Fibroblast of mammary gland (primary cell): ENCODE data around the gene MCCD1.

ENCODE experiments used
- DNase-seq: peaks from one replicate; pipeline ENCODE4 v3.0.0-alpha.2; 2010; ENCODE audit warnings: low read depth
- H3K4me3 ChIP-seq: 2 replicates; pipeline ENCODE4 v1.5.1; 2011; ENCODE audit warnings: low read depth, mild to moderate bottlenecking, low read length, moderate library complexity; ENCODE audit not compliant: control insufficient read depth
- TF ChIP-seq, protein P1 (sequence below): conservative IDR thresholded peaks from 2 replicates; pipeline ENCODE4 v1.5.1; 2011; ENCODE audit warnings: low read depth, low read length, inconsistent platforms; ENCODE audit not compliant: control insufficient read depth, insufficient read depth

Gene MCCD1

DNA sequence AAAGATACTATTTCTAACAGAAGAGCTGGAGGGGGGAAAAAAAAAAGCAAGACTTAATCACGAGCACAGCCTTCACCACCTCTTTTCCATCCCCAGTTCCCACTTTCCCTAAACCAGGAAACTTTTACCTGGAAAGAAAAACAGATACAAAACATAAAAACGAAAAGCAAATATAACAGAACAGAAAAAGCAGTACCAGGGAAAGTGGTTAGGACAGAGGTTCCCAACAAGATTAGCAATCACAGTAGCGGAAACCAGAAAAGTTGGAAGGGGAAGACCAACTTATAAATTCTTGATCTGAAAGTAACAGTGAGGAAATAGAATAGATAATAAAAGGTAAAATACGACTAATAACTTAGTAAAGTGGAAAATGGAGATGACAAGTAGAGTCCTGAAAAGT, 11.9 kb downstream of the MCCD1 start:
- TF ChIP-seq, protein P1, sequence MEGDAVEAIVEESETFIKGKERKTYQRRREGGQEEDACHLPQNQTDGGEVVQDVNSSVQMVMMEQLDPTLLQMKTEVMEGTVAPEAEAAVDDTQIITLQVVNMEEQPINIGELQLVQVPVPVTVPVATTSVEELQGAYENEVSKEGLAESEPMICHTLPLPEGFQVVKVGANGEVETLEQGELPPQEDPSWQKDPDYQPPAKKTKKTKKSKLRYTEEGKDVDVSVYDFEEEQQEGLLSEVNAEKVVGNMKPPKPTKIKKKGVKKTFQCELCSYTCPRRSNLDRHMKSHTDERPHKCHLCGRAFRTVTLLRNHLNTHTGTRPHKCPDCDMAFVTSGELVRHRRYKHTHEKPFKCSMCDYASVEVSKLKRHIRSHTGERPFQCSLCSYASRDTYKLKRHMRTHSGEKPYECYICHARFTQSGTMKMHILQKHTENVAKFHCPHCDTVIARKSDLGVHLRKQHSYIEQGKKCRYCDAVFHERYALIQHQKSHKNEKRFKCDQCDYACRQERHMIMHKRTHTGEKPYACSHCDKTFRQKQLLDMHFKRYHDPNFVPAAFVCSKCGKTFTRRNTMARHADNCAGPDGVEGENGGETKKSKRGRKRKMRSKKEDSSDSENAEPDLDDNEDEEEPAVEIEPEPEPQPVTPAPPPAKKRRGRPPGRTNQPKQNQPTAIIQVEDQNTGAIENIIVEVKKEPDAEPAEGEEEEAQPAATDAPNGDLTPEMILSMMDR, result no peak
- H3K4me3 ChIP-seq, result peak overlapping the region; percentile 100
- no peak for DNase-seq

DNA sequence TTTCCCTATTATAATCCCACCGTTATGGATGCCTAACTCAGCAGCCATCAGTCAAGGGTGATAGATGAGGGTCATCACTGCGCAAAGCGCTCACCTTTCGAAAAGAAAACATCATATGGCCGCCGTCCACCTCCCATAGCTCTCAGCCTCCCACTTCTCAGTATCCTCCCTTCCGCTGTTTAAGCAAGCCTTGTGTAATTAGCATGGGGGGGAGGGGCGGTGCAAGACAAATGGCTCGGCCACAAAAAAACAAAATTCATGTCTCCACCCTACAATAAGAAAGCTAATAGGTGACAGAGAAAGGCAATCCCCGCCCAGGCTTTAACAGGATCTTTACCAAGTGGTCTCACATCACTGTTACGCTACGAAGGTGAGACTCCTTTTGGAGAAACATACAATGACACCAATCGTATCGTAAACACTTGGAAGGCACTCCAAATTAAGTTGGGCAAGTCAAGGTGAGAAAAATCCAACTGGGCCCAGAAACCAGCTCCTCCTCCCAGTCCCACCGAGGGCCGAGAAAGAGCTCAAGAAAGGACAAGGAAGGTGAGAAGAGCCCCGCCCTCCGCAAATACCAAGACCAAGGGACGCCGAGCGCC, 12.4 kb downstream of the MCCD1 start:
- peak; percentile 60 for DNase-seq
- TF ChIP-seq, protein P1, result no peak
- H3K4me3 ChIP-seq, result peak overlapping the region; percentile 100

DNA sequence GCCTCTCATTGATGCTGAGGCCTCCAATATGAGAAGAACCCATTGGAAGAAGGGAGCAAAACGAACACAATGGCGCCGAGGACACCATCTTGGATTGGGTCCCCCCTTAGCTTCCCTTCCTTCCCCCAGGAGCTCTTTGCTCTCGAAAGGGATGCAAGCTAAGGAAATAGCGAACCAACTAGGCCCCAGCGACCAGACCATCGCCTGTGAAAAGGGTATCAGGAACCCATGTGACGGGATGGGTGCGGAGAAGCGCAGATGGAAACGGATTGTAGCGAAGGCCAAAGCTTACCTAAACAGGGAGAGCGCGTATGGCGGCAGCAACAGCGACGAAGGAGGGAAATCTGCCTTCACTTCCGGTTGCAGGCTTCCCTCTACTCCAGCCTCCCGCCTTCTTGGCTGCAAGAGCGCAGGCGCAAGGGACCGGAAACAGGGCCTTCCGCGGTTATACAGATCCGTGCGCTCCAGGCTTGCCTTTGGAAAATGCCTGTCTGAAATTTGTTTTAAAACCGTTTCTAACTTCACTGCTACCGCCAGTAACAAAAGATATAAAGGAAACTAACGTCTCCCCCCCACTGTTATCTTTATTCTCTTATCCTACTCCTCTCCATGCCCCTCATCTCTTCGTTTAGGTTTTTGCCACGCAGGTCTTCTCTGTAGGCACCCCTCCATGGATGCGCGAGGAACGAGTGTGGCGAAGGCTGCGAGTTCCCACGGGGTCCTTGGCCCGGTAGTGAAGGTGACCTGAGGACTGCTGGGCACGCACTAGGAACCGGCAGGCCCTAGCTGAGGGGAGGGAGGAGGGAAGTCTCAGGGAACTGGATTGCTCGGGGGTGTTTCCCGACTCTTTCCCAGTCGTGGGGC, 13.1 kb downstream of the MCCD1 start, which contains the start of gene DDX39B:
TSS of gene DDX39B (minus strand) at position 346 of the 864 bp plus-strand sequence. CDS start 1,471 bp downstream, outside the sequence.
- peak; percentile 97 for DNase-seq
- TF ChIP-seq, protein P1, result no peak

DNA sequence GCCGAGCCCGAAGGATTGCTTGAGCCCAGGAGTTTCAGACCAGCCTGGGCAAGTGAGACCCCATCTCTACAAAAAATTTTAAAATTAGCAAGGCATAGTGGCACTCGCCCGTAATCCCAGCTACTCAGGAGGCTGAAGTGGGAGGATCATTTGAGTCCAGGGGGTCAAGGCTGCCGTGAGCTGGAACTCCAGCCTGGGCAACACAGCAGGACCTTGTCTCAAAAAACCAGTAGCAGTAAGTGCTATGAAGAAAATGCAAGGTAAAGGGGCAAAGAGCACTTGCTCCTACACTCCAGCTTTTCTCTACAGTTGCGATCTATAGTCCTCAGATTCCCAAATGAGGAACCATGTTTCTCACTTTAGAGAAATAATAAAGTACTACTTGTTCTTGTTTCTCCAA, 14.9 kb downstream of the MCCD1 start:
- TF ChIP-seq, protein P1, result no peak
- H3K4me3 ChIP-seq, result no peak overlapping the region
- no peak for DNase-seq

More for the DNA sequence above, 13.1 kb downstream of the MCCD1 start, which contains the start of gene DDX39B:
- peak within 1 kb of the TSS; percentile 100 for H3K4me3 ChIP-seq

DNA sequence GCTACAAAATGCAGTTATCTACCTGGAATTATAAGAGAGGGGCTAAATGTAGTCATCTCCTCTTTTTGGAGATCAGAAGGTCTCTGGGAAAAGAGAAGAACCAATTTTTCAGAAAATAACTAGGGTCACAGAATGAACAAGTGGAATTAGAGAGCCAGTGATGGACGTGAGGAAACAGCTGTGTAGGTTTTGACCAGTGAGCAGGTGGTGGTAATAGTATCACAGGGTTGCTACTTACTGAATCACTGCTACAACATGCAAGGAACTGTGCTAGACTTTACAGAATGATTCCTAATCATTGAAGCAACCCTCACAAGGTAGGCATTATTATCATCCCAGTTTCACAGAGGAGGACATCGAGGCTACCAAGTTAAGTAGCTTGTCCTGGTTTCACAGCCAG, 15.9 kb downstream of the MCCD1 start:
- TF ChIP-seq, protein P1, result no peak
- no peak for DNase-seq
- no peak overlapping the region for H3K4me3 ChIP-seq

DNA sequence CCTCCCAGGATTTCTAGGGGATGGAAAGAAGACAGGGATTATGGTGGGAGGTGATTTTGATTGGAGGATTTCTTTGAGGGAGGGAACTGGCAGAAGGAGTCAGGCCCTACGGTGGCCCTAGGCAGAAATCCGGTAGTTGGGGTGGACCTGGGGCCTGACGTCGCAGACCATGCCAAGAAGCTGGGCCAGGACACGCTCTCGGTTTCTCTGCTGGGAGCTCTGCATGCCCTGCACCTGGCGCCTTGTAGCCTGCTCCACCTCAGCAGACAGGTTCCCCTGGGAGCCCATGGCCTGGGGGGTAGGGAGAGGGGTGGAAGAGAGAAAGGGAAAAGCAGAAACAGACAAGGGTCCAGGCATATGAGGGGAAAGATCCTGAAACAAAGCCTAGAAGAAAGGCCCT, 16.5 kb downstream of the MCCD1 start:
- DNase-seq, result no peak
- TF ChIP-seq, protein P1, result no peak
- H3K4me3 ChIP-seq, result no peak overlapping the region
